Tibial artery (tissue), 4 donors: ENCODE data around the gene NPY4R.
"Not testable (repeated sequence)": the region's sequence is repeated elsewhere in the genome, so short reads cannot be mapped to it uniquely, and the experiment has no call there.

Experiments used
- DNase-seq, 2 donors: peaks; one replicate each; pipeline ENCODE4 v3.0.0-alpha.2; 2019
- H3K27ac ChIP-seq, 2 donors: fragments of 200-600 bp; sonication (generic) in 1 of 2; 1 replicate in 1 of 2; 2 replicates in 1 of 2; pipeline ENCODE4 v1.5.1; 2018 to 2019; ENCODE audit warnings: mild to moderate bottlenecking in 1 of 2
- H3K27me3 ChIP-seq, 2 donors: fragments of 200-600 bp; sonication (generic) in 1 of 2; one replicate each; pipeline versions ENCODE4 v1.5.1 to v1.6.0; 2016 to 2019
- H3K36me3 ChIP-seq, 3 donors: fragments of 200-600 bp; sonication (generic) in 2 of 3; one replicate each; pipeline ENCODE4 v1.5.1; 2016 to 2019; ENCODE audit warnings: mild to moderate bottlenecking in 2 of 3
- H3K4me1 ChIP-seq, 4 donors: fragments of 200-600 bp; sonication (generic) in 2 of 4; 1 replicate in 3 of 4; 2 replicates in 1 of 4; pipeline ENCODE4 v1.5.1; 2016 to 2019
- H3K4me3 ChIP-seq, 2 donors: fragments of 200-600 bp; sonication (generic) in 1 of 2; 1 replicate in 1 of 2; 2 replicates in 1 of 2; pipeline ENCODE4 v1.5.1; 2018 to 2019; ENCODE audit warnings: mild to moderate bottlenecking in 2 of 2
- H3K9me3 ChIP-seq, 3 donors: fragments of 200-600 bp; sonication (generic) in 1 of 3; one replicate each; pipeline ENCODE4 v1.5.1; 2016 to 2019
- intact Hi-C: fragments of 100-400 bp; cut with DNase I; formaldehyde crosslinking; loops from one replicate; pipeline ENCODE4 v1.15.0; 2023; ENCODE audit warnings: low total_unique reads

Gene NPY4R

GRCh38 chr10:46447439-46447838, 18.3 kb downstream of the NPY4R start:
- H3K27ac ChIP-seq, H3K4me1 ChIP-seq, H3K27me3 ChIP-seq, intact Hi-C loops, DNase-seq, H3K9me3 ChIP-seq, H3K36me3 ChIP-seq, H3K4me3 ChIP-seq: not testable (repeated sequence)

- DNase-seq, H3K4me3 ChIP-seq, intact Hi-C loops, H3K36me3 ChIP-seq, H3K4me1 ChIP-seq, H3K27ac ChIP-seq, H3K27me3 ChIP-seq, H3K9me3 ChIP-seq: not testable (repeated sequence)
Measured at GRCh38 chr10:46445389-46446122, 20.2 kb downstream of the NPY4R start.

GRCh38 chr10:46443422-46443821, 22.3 kb downstream of the NPY4R start:
- intact Hi-C loops, H3K27me3 ChIP-seq, H3K4me3 ChIP-seq, H3K27ac ChIP-seq, H3K9me3 ChIP-seq, DNase-seq, H3K36me3 ChIP-seq, H3K4me1 ChIP-seq: not testable (repeated sequence)

- H3K36me3 ChIP-seq, H3K27ac ChIP-seq, H3K9me3 ChIP-seq, H3K4me1 ChIP-seq, intact Hi-C loops, H3K27me3 ChIP-seq, H3K4me3 ChIP-seq, DNase-seq: not testable (repeated sequence)
Measured at GRCh38 chr10:46442706-46443275, 23.0 kb downstream of the NPY4R start.

GRCh38 chr10:46441837-46442278, 23.9 kb downstream of the NPY4R start:
- H3K36me3 ChIP-seq, H3K4me3 ChIP-seq, H3K27ac ChIP-seq, H3K4me1 ChIP-seq, H3K27me3 ChIP-seq, H3K9me3 ChIP-seq, DNase-seq, intact Hi-C loops: not testable (repeated sequence)

- H3K4me3 ChIP-seq, H3K27ac ChIP-seq, intact Hi-C loops, DNase-seq, H3K27me3 ChIP-seq, H3K4me1 ChIP-seq, H3K9me3 ChIP-seq, H3K36me3 ChIP-seq: not testable (repeated sequence)
Measured at GRCh38 chr10:46440942-46441341, 24.8 kb downstream of the NPY4R start.

GRCh38 chr10:46423550-46423949, 42.2 kb downstream of the NPY4R start:
- H3K4me3 ChIP-seq, H3K27me3 ChIP-seq, H3K9me3 ChIP-seq, intact Hi-C loops, H3K27ac ChIP-seq, H3K4me1 ChIP-seq, DNase-seq, H3K36me3 ChIP-seq: not testable (repeated sequence)

GRCh38 chr10:46419570-46420379, 46.0 kb downstream of the NPY4R start:
- H3K4me3 ChIP-seq, H3K27ac ChIP-seq, H3K36me3 ChIP-seq, H3K27me3 ChIP-seq, intact Hi-C loops, DNase-seq, H3K9me3 ChIP-seq, H3K4me1 ChIP-seq: not testable (repeated sequence)

- intact Hi-C loops, H3K4me1 ChIP-seq, DNase-seq: not testable (repeated sequence)
Measured at GRCh38 chr10:46418283-46418682, 47.5 kb downstream of the NPY4R start.

GRCh38 chr10:46415291-46415690, 50.5 kb downstream of the NPY4R start:
- H3K4me3 ChIP-seq, DNase-seq, H3K27ac ChIP-seq, H3K27me3 ChIP-seq, H3K36me3 ChIP-seq, H3K9me3 ChIP-seq, intact Hi-C loops, H3K4me1 ChIP-seq: not testable (repeated sequence)

More at GRCh38 chr10:46418283-46418682, 47.5 kb downstream of the NPY4R start:
- not testable (repeated sequence) for H3K9me3 ChIP-seq, H3K4me3 ChIP-seq, H3K27ac ChIP-seq, H3K36me3 ChIP-seq, H3K27me3 ChIP-seq

- H3K27ac ChIP-seq, H3K4me1 ChIP-seq, H3K4me3 ChIP-seq, H3K9me3 ChIP-seq, H3K27me3 ChIP-seq, H3K36me3 ChIP-seq, intact Hi-C loops, DNase-seq: not testable (repeated sequence)
Measured at GRCh38 chr10:46412665-46413064, 53.1 kb downstream of the NPY4R start.

GRCh38 chr10:46411123-46411522, 54.6 kb downstream of the NPY4R start:
- intact Hi-C loops, H3K4me3 ChIP-seq, H3K27ac ChIP-seq, H3K27me3 ChIP-seq, H3K36me3 ChIP-seq, DNase-seq, H3K9me3 ChIP-seq, H3K4me1 ChIP-seq: not testable (repeated sequence)
